IMR-90 (cell line): ENCODE data around the gene TMEM121B. TPM values are rescaled to one million over a fixed set of nuclear protein-coding genes. Genes with fewer than 3 reads are reported as not detected.

ENCODE experiments used
- ATAC-seq: fragments of 200-7000 bp; cut with Tn5 transposase; 2 replicates; pipeline ENCODE4 v1.9.1; 2020; ENCODE audit warnings: low read depth, mild to moderate bottlenecking, moderate library complexity
- BruUV-seq: library from RNA; stranded (reverse); fragments of 400-500 nt; replicated peaks from 2 replicates; lab custom pipeline; 2021; lab: Mats Ljungman, UMichigan
- CTCF ChIA-PET: fragments of 300-600 bp; formaldehyde crosslinking; extraction: SDS; loops from one replicate; lab custom pipeline; 2021; ENCODE audit warnings: antibody characterized with exemption; lab: Yijun Ruan, JAX
- POLR2A ChIA-PET: fragments of 300-600 bp; sonication (Branson Sonifier 250); formaldehyde crosslinking; loops from one replicate; lab custom pipeline; 2022; ENCODE audit warnings: antibody characterized with exemption; ENCODE audit not compliant: unreplicated experiment; lab: Charles Lee
- DNase-seq: peaks from one replicate; pipeline ENCODE4 v3.0.0; 2013
- H2AFZ ChIP-seq: replicated peaks from 2 replicates; pipeline ENCODE3; 2013; ENCODE audit warnings: low read length, mild to moderate bottlenecking; ENCODE audit not compliant: poor library complexity
- H2AK5ac ChIP-seq: 2 replicates; pipeline ENCODE4 v1.6.1; 2013; ENCODE audit warnings: low read depth, low read length, inconsistent platforms
- H2AK9ac ChIP-seq: replicated peaks from 2 replicates; pipeline ENCODE3; 2013; ENCODE audit warnings: mild to moderate bottlenecking, low read depth, low read length, moderate library complexity; ENCODE audit not compliant: poor library complexity
- H2BK120ac ChIP-seq: 2 replicates; pipeline ENCODE4 v1.6.1; 2013; ENCODE audit warnings: low read depth, low read length, inconsistent platforms
- H2BK15ac ChIP-seq: 3 replicates; pipeline ENCODE4 v1.6.1; 2013; ENCODE audit warnings: low read depth, low read length, inconsistent platforms
- H2BK20ac ChIP-seq: 2 replicates; pipeline ENCODE4 v1.6.1; 2013; ENCODE audit warnings: low read depth, mild to moderate bottlenecking, inconsistent platforms, low read length, moderate library complexity
- H2BK5ac ChIP-seq: 2 replicates; pipeline ENCODE4 v1.6.1; 2013; ENCODE audit warnings: mild to moderate bottlenecking, low read depth, low read length, inconsistent platforms; ENCODE audit not compliant: poor library complexity, severe bottlenecking
- H3K14ac ChIP-seq: replicated peaks from 2 replicates; pipeline ENCODE4 v1.6.1; 2013; ENCODE audit warnings: low read depth, low read length, inconsistent platforms
- H3K18ac ChIP-seq: 2 replicates; pipeline ENCODE4 v1.6.1; 2013; ENCODE audit warnings: low read depth, low read length, control low read depth
- H3K23ac ChIP-seq: 2 replicates; pipeline ENCODE4 v1.6.1; 2013; ENCODE audit warnings: low read depth, low read length, inconsistent platforms
- H3K27ac ChIP-seq: 2 replicates; pipeline ENCODE4 v1.5.1; 2013; ENCODE audit warnings: mild to moderate bottlenecking, control low read depth, low read length; ENCODE audit not compliant: insufficient read depth
- H3K27me3 ChIP-seq: 2 replicates; pipeline ENCODE4 v1.6.1; 2013; ENCODE audit warnings: low read length; ENCODE audit not compliant: control insufficient read depth, insufficient read depth
- H3K36me3 ChIP-seq: 2 replicates; pipeline ENCODE4 v1.6.1; 2013; ENCODE audit warnings: low read length, mixed read lengths; ENCODE audit not compliant: control insufficient read depth, insufficient read depth
- H3K4ac ChIP-seq: 2 replicates; pipeline ENCODE4 v1.6.1; 2013; ENCODE audit warnings: low read depth, low read length, inconsistent platforms
- H3K4me1 ChIP-seq: 2 replicates; pipeline ENCODE4 v1.6.1; 2013; ENCODE audit warnings: low read length, mixed read lengths; ENCODE audit not compliant: control insufficient read depth, insufficient read depth
- H3K4me2 ChIP-seq: 2 replicates; pipeline ENCODE4 v1.6.1; 2013; ENCODE audit warnings: low read depth, mild to moderate bottlenecking, control low read depth, low read length, moderate library complexity
- H3K4me3 ChIP-seq: 2 replicates; pipeline ENCODE4 v1.5.1; 2013; ENCODE audit warnings: low read depth, mild to moderate bottlenecking, control low read depth, low read length, moderate library complexity; ENCODE audit not compliant: insufficient read depth
- H3K56ac ChIP-seq: 2 replicates; pipeline ENCODE4 v1.6.1; 2013; ENCODE audit warnings: low read length, inconsistent platforms; ENCODE audit not compliant: insufficient read depth; ENCODE audit errors: extremely low read depth
- H3K79me1 ChIP-seq, 2 experiments: 2 replicates each; pipeline ENCODE4 v1.6.1; 2013; ENCODE audit warnings: low read length in 2 of 2, inconsistent platforms in 1 of 2, low read depth in 1 of 2
- H3K9ac ChIP-seq: 2 replicates; pipeline ENCODE4 v1.6.1; 2013; ENCODE audit warnings: low read depth, low read length, control low read depth
- H3K9me1 ChIP-seq: 2 replicates; pipeline ENCODE4 v1.6.1; 2013; ENCODE audit warnings: low read length, inconsistent platforms; ENCODE audit not compliant: insufficient read depth
- H3K9me3 ChIP-seq: 2 replicates; pipeline ENCODE4 v1.6.1; 2013; ENCODE audit warnings: low read length; ENCODE audit not compliant: control insufficient read depth, insufficient read depth
- H4K20me1 ChIP-seq: 2 replicates; pipeline ENCODE4 v1.6.1; 2013; ENCODE audit warnings: low read length, inconsistent platforms; ENCODE audit not compliant: insufficient read depth
- H4K5ac ChIP-seq: 2 replicates; pipeline ENCODE4 v1.6.1; 2013; ENCODE audit warnings: mild to moderate bottlenecking, low read depth, low read length, control low read depth
- H4K8ac ChIP-seq, 2 experiments: 2 replicates each; pipeline ENCODE4 v1.6.1; 2013; ENCODE audit warnings: low read depth in 2 of 2, low read length in 2 of 2, control low read depth in 1 of 2, inconsistent platforms in 1 of 2
- H4K91ac ChIP-seq: 2 replicates; pipeline ENCODE4 v1.6.1; 2013; ENCODE audit warnings: low read depth, low read length, inconsistent platforms; ENCODE audit not compliant: insufficient read depth
- CHD1 ChIP-seq: IDR thresholded peaks from 2 replicates; pipeline ENCODE4 v1.6.1; 2012; ENCODE audit warnings: low read depth, low read length, improper control_type of control experiment
- FOS ChIP-seq: fragments of 150-350 bp; IDR thresholded peaks from 2 replicates; pipeline ENCODE4 v1.6.1; 2016; ENCODE audit warnings: low read depth, low read length
- MAZ ChIP-seq: IDR thresholded peaks from 2 replicates; pipeline ENCODE4 v1.6.1; 2012; ENCODE audit warnings: low read depth, mild to moderate bottlenecking, low read length, improper control_type of control experiment, moderate library complexity, borderline replicate concordance
- MXI1 ChIP-seq: IDR thresholded peaks from 2 replicates; pipeline ENCODE4 v1.6.1; 2012; ENCODE audit warnings: low read depth, mild to moderate bottlenecking, low read length, moderate library complexity, borderline replicate concordance
- NFE2L2 ChIP-seq: fragments of 150-350 bp; IDR thresholded peaks from 2 replicates; pipeline ENCODE4 v1.6.1; 2016; ENCODE audit warnings: low read depth, mild to moderate bottlenecking, low read length
- RFX5 ChIP-seq: IDR thresholded peaks from 2 replicates; pipeline ENCODE4 v1.8.0; 2012; ENCODE audit warnings: low read depth, mild to moderate bottlenecking, low read length, moderate library complexity
- USF2 ChIP-seq: fragments of 150-350 bp; IDR thresholded peaks from 2 replicates; pipeline ENCODE4 v1.6.1; 2017; ENCODE audit warnings: mild to moderate bottlenecking, antibody characterized with exemption, low read length, low read depth
- WGBS, 2 experiments: methylation state at CpG; one replicate each; pipeline versions ENCODE4 v1.1.5 to v1.1.7; 2013; ENCODE audit warnings: missing lambda C conversion rate in 2 of 2; ENCODE audit not compliant: insufficient read length in 1 of 2; ENCODE audit errors: extremely low coverage in 2 of 2; 5-methylcytosine and 5-hydroxymethylcytosine counted together
- dilution Hi-C: fragments of 300-500 bp; cut with HindIII; formaldehyde crosslinking; loops from one replicate; pipeline ENCODE4 v1.14.3; 2018; ENCODE audit warnings: low sequenced_read_pairs; ENCODE audit not compliant: unreplicated experiment
- in situ Hi-C: fragments of 300-500 bp; cut with MboI; formaldehyde crosslinking; loops from 3 replicates; pipeline ENCODE4 v1.14.3; 2019; ENCODE audit warnings: low sequenced_read_pairs, inconsistent platforms, mixed read lengths
- intact Hi-C: fragments of 100-400 bp; cut with micrococcal nuclease; formaldehyde crosslinking; loops from 2 replicates; pipeline ENCODE4 v1.10.0; 2022
- polyA plus RNA-seq, 3 experiments: library from polyadenylated mRNA; depleted of rRNA; stranded (reverse); fragments of >200 nt; gene quantifications; 2 replicates each; pipeline ENCODE4 v1.2.3, GENCODE V29; 2012; ENCODE audit warnings: low replicate concordance in 1 of 3
- total RNA-seq: library from RNA; depleted of rRNA; stranded (reverse); fragments of >200 nt; gene quantifications from 2 replicates; pipeline ENCODE4 v1.2.3, GENCODE V29; 2012

TMEM121B gene
- total and polyA plus RNA-seq, 2 of the 4 experiments (the other 2 are of a cell fraction) = under 0.01 to 0.29 TPM

DNA sequence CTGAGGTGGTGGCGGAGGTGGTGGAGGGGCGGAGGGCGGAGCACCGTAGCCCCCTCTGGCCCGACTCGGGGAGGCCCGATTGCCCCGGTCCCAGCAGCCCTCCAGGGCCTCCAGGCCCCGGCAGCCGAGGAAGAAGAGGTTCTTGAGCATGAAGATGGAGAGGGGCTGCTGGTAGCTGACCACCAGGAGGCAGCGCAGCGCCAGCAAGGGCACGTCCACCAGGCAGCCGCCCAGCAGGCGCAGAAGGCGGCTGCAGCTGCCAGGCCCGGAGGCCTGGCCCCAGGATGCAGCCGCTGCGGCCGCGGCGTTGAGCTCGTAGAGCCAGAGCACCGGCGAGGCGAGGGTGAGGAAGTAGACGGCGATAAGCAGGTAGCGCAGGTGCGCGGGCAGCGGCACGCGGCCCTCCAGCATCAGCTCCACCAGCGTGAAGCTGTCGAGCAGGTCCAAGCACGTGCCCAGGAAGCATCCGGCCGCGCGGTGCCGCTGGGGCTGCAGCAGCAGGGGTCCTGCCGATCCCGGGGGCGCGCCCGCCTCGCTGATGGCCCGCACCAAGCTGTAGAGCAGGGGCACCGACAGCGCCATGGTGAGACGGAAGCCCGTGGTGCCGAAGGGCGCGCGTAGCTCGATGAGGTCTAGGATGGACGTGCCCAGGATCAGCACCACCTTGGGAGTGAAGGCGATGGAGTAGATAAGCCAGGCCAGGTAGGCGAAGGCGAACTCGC lies 1.5 kb downstream of the TMEM121B start:
- H3K4me3 ChIP-seq = no peak overlapping the region
- POLR2A ChIA-PET = no interaction called here
- no peak for ATAC-seq

More for the DNA sequence above, 1.5 kb downstream of the TMEM121B start:
- DNase-seq = no peak
- Histone ChIP-seq H2BK20ac (no peak overlapping the region), H3K9me1 (no peaks in the 10 kb centered on the region), H3K4ac (no peak overlapping the region), H3K23ac (no peak overlapping the region), H3K4me2 (no peak overlapping the region), H2BK5ac (no peak overlapping the region), H3K14ac (no peak overlapping the region), H3K18ac (no peak overlapping the region), H4K8ac (no peak overlapping the region), H3K9ac (no peak overlapping the region), H3K56ac (no peak overlapping the region), H3K36me3 (no peaks in the 10 kb centered on the region), H3K4me1 (no peaks in the 10 kb centered on the region), H3K9me3 (no peaks in the 10 kb centered on the region), H3K27me3 (peaks cover 29% of the 10 kb centered on the region), H2BK120ac (no peak overlapping the region), H2AK5ac (no peak overlapping the region), H4K91ac (no peak overlapping the region), H4K20me1 (no peaks in the 10 kb centered on the region), H2AK9ac (no peak overlapping the region), H2BK15ac (no peak overlapping the region), H4K5ac (no peak overlapping the region), H2AFZ (no peak overlapping the region), H3K79me1 (no peaks in the 10 kb centered on the region), H3K27ac (no peak overlapping the region)
- intact Hi-C loops = no loop called here
- dilution Hi-C loops = no loop called here
- in situ Hi-C loops = no loop called here
- TF ChIP-seq FOS (no peak), RFX5 (no peak), USF2 (no peak), CHD1 (no peak), MXI1 (no peak), NFE2L2 (no peak), MAZ (no peak)
- 20% methylated on average over 15 of the region's 63 CpGs; no CpG with 5 or more reads in 1 of the 2 experiments for WGBS, 2 experiments
- CTCF ChIA-PET = interaction anchor here (0.6 kb wide), 1 partner anchor 384 kb away, joined by 3 read pairs; no protein-coding TSS in a partner anchor
- BruUV-seq = no TSS peak
